Testis (tissue), 2 donors: ENCODE results near the gene ANO9.

Experiments used
- CTCF ChIP-seq, 3 experiments: fragments of 450-650 bp in 2 of 3; fragments of 200-600 bp in 1 of 3; sonication (generic) in 1 of 3; IDR thresholded peaks; one replicate each; pipeline ENCODE4 v1.5.1; 2016 to 2019; ENCODE audit warnings: antibody characterized with exemption in 3 of 3, mild to moderate bottlenecking in 2 of 3, moderate library complexity in 1 of 3
- POLR2A ChIP-seq: fragments of 450-650 bp; IDR thresholded peaks from one replicate; pipeline ENCODE4 v1.6.1; 2017; ENCODE audit warnings: antibody characterized with exemption, mild to moderate bottlenecking, moderate library complexity

DNA sequence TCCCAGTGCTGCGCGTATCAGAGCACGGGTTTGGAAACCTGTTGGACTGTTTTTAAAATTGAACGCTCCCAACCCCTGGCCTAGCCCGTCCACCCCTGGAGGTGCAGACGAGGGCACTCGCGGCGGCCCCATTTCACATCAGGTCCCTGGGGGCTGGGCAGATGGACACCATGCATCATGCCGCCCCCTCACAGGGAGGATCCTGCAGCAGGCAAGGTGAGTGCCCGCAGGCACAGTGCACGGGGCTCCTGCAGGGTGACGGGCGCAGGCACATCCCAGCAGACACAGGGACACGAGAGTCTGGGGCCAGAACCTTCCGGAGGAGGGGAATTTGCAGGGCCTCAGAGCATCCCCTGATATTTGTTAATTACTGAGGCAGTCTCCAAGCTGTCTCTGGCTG is 7.3 kb downstream of the ANO9 start:
- no peak for TF ChIP-seq CTCF (IDR thresholded peaks at IDR 0.05)
- no peak for TF ChIP-seq POLR2A
